Measurements from ENCODE around the gene RAB3B. TPM values are rescaled to one million over a fixed set of nuclear protein-coding genes. Genes with fewer than 3 reads are reported as not detected.
A peak's percentile ranks its signal among the peaks of the same experiment; 100 is the strongest.
"Not testable (repeated sequence)": the region's sequence is repeated elsewhere in the genome, so short reads cannot be mapped to it uniquely, and the experiment has no call there.

The RAB3B gene
- total RNA-seq, 2 experiments from 2014 or later: 0.11 to 0.13 TPM

- ChIA-PET CTCF (interaction anchor here (2.0 kb wide), 1 partner anchor 136 kb away, joined by 4 read pairs; no protein-coding TSS in a partner anchor), POLR2A (interaction anchor here (0.9 to 3.8 kb wide), 9 partner anchors 9 to 171 kb away, joined by 3 to 24 read pairs (median 4); partner anchors contain the start of genes BTF3L4, TXNDC12 and ZFYVE9)
- intact Hi-C loops (cut with micrococcal nuclease): no loop called here
- Mint-ChIP-seq H3K36me3 (ENCODE audit: low read depth) (peaks cover 37% of the 10 kb centered on the region), H3K27me3 (no peaks in the 10 kb centered on the region), H3K9me3 (no peaks in the 10 kb centered on the region), H3K27ac (peak overlapping the region; percentile 94), H3K4me1 (ENCODE audit: low read depth) (peaks cover 27% of the 10 kb centered on the region), H3K4me3 (peak overlapping the region; percentile 91)
- ATAC-seq (no peak), DNase-seq (peak; percentile 23)
- TF ChIP-seq CTCF (IDR thresholded peaks at IDR 0.05): no peak
These were observed 42.3 kb upstream of the RAB3B start for GRCh38 chr1:52032785-52033131.

GRCh38 chr1:52032124-52032784 lies 41.8 kb upstream of the RAB3B start:
- H3K36me3 Mint-ChIP-seq (ENCODE audit: low read depth): peaks cover 37% of the 10 kb centered on the region
- H3K4me3 Mint-ChIP-seq: peak overlapping the region; percentile 91
- intact Hi-C loops (cut with micrococcal nuclease): no loop called here
- POLR2A ChIA-PET: interaction anchor here (0.9 to 3.8 kb wide), 5 partner anchors 9 to 170 kb away, joined by 3 to 24 read pairs (median 4); partner anchors contain the start of genes BTF3L4 and TXNDC12
- no peaks in the 10 kb centered on the region for H3K9me3 Mint-ChIP-seq
- ATAC-seq (no peak), DNase-seq (peak; percentile 14)
- TF ChIP-seq CTCF (IDR thresholded peaks at IDR 0.05): no peak
- CTCF ChIA-PET: no interaction called here
- H3K27ac Mint-ChIP-seq: peak overlapping the region; percentile 94
- H3K27me3 Mint-ChIP-seq: no peaks in the 10 kb centered on the region
- H3K4me1 Mint-ChIP-seq (ENCODE audit: low read depth): peaks cover 27% of the 10 kb centered on the region

DNA sequence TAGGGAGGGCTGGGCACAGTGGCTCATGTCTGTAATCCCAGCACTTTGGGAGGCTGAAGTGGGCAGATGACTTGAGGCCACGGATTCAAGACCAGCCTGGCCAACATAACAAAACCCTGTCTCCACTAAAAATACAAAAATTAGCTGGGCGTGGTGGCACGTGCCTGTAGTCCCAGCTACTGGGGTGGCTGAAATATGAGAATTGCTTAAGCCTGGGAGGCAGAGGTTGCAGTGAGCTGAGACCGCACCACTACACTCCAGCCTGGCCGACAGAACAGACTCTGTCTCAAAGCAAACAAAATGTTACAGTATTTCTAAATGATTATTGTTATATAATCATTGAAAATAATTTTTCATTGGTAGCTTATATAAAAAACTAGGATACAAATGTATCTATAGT lies 38.3 kb upstream of the RAB3B start:
- H3K27me3 Mint-ChIP-seq; ATAC-seq; H3K4me3 Mint-ChIP-seq; intact Hi-C loops (cut with micrococcal nuclease); DNase-seq; H3K27ac Mint-ChIP-seq; H3K9me3 Mint-ChIP-seq; POLR2A ChIA-PET: not testable (repeated sequence)
- Mint-ChIP-seq H3K4me1 (ENCODE audit: low read depth) (peaks cover 23% of the 10 kb centered on the region), H3K36me3 (ENCODE audit: low read depth) (peaks cover 46% of the 10 kb centered on the region)
- CTCF ChIA-PET: interaction anchor here (1.0 to 1.3 kb wide), 2 partner anchors 28 to 132 kb away, joined by 3 to 4 read pairs; partner anchors contain the start of gene BTF3L4

DNA sequence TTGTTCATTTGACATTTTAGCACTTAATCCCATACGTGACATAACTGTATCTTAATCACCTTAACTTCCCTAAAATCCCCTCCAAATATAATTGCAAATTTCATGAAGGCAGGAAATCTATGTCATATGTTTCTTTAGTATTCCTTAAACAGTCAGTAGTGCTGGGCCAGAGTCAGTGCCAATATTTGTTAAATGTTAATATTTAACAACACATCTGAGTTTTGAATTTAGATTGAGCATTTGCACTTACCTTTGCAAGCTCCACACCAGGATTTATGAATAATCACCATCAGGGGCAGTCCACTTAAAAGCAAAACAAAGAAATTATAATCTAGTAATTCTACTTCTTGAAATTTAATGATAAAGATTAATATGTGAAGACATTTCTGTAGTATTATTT lies 37.8 kb upstream of the RAB3B start:
- no peak overlapping the region for H3K27ac Mint-ChIP-seq
- CTCF ChIA-PET: no interaction called here
- H3K9me3 Mint-ChIP-seq: no peaks in the 10 kb centered on the region
- TF ChIP-seq CTCF (IDR thresholded peaks at IDR 0.05): no peak
- H3K4me3 Mint-ChIP-seq: no peak overlapping the region
- peaks cover 44% of the 10 kb centered on the region for H3K36me3 Mint-ChIP-seq (ENCODE audit: low read depth)
- peaks cover 20% of the 10 kb centered on the region for H3K4me1 Mint-ChIP-seq (ENCODE audit: low read depth)
- no peak for DNase-seq
- POLR2A ChIA-PET: no interaction called here
- intact Hi-C loops (cut with micrococcal nuclease): no loop called here
- ATAC-seq: no peak
- no peaks in the 10 kb centered on the region for H3K27me3 Mint-ChIP-seq

GRCh38 chr1:52026278-52026677 lies 35.8 kb upstream of the RAB3B start:
- intact Hi-C loops (cut with micrococcal nuclease): no loop called here
- no peaks in the 10 kb centered on the region for H3K27me3 Mint-ChIP-seq
- ATAC-seq (no peak), DNase-seq (no peak)
- no peak overlapping the region for H3K27ac Mint-ChIP-seq
- TF ChIP-seq CTCF (IDR thresholded peaks at IDR 0.05): no peak
- peaks cover 30% of the 10 kb centered on the region for H3K36me3 Mint-ChIP-seq (ENCODE audit: low read depth)
- ChIA-PET CTCF (interaction anchor here (0.6 kb wide), 1 partner anchor 9 kb away, joined by 3 read pairs; no protein-coding TSS in a partner anchor), POLR2A (no interaction called here)
- H3K4me3 Mint-ChIP-seq: no peak overlapping the region
- no peaks in the 10 kb centered on the region for H3K9me3 Mint-ChIP-seq
- H3K4me1 Mint-ChIP-seq (ENCODE audit: low read depth): peaks cover 14% of the 10 kb centered on the region
